KOPT-K1 (cell line): Measurements from ENCODE around the gene TTC33.
A peak's percentile ranks its signal among the peaks of the same experiment; 100 is the strongest.

ENCODE experiments used
- H3K27ac ChIP-seq: fragments of 200-600 bp; sonication (generic); 2 replicates; pipeline ENCODE4 v1.5.1; 2016; ENCODE audit warnings: antibody characterized with exemption, mild to moderate bottlenecking, low read depth, low read length; ENCODE audit not compliant: poor library complexity, severe bottlenecking
- H3K36me3 ChIP-seq: fragments of 200-600 bp; sonication (generic); 2 replicates; pipeline ENCODE4 v1.5.1; 2017; ENCODE audit warnings: antibody characterized with exemption, mild to moderate bottlenecking, low read length, moderate library complexity; ENCODE audit not compliant: insufficient read depth
- H3K9me3 ChIP-seq: fragments of 200-600 bp; sonication (generic); 2 replicates; pipeline ENCODE4 v1.5.1; 2017; ENCODE audit warnings: antibody characterized with exemption, low read length, mild to moderate bottlenecking; ENCODE audit not compliant: insufficient read depth, poor library complexity, severe bottlenecking

The TTC33 gene

GRCh38 chr5:40514976-40515375 is 240.8 kb downstream of the TTC33 start:
- Histone ChIP-seq H3K36me3 (no peaks in the 10 kb centered on the region), H3K27ac (peak overlapping the region; percentile 42), H3K9me3 (no peaks in the 10 kb centered on the region)

GRCh38 chr5:40511801-40512200 is 244.0 kb downstream of the TTC33 start:
- Histone ChIP-seq H3K36me3 (no peaks in the 10 kb centered on the region), H3K9me3 (no peaks in the 10 kb centered on the region), H3K27ac (no peak overlapping the region)

GRCh38 chr5:40507095-40507494 is 248.7 kb downstream of the TTC33 start:
- no peaks in the 10 kb centered on the region for H3K36me3 ChIP-seq

GRCh38 chr5:40505031-40505430 is 250.7 kb downstream of the TTC33 start:
- no peaks in the 10 kb centered on the region for H3K36me3 ChIP-seq
- no peaks in the 10 kb centered on the region for H3K9me3 ChIP-seq
- peak overlapping the region; percentile 17 for H3K27ac ChIP-seq

More at GRCh38 chr5:40507095-40507494, 248.7 kb downstream of the TTC33 start:
- no peaks in the 10 kb centered on the region for H3K9me3 ChIP-seq
- H3K27ac ChIP-seq: peak overlapping the region; percentile 10

GRCh38 chr5:40503439-40503838 is 252.3 kb downstream of the TTC33 start:
- no peaks in the 10 kb centered on the region for H3K9me3 ChIP-seq
- H3K36me3 ChIP-seq: no peaks in the 10 kb centered on the region
- H3K27ac ChIP-seq: peak overlapping the region; percentile 27

- H3K36me3 ChIP-seq: no peaks in the 10 kb centered on the region
- H3K9me3 ChIP-seq: no peaks in the 10 kb centered on the region
- H3K27ac ChIP-seq: no peak overlapping the region
Observed at GRCh38 chr5:40502736-40503135, 253.0 kb downstream of the TTC33 start.

- H3K36me3 ChIP-seq: no peaks in the 10 kb centered on the region
- no peak overlapping the region for H3K27ac ChIP-seq
- H3K9me3 ChIP-seq: no peaks in the 10 kb centered on the region
Observed at GRCh38 chr5:40501711-40502444, 253.9 kb downstream of the TTC33 start.

GRCh38 chr5:40499518-40500273 is 256.1 kb downstream of the TTC33 start:
- no peak overlapping the region for H3K27ac ChIP-seq
- H3K36me3 ChIP-seq: no peaks in the 10 kb centered on the region

GRCh38 chr5:40499007-40499406 is 256.8 kb downstream of the TTC33 start:
- Histone ChIP-seq H3K27ac (no peak overlapping the region), H3K36me3 (no peaks in the 10 kb centered on the region), H3K9me3 (no peaks in the 10 kb centered on the region)

More at GRCh38 chr5:40499518-40500273, 256.1 kb downstream of the TTC33 start:
- no peaks in the 10 kb centered on the region for H3K9me3 ChIP-seq

GRCh38 chr5:40497573-40497972 is 258.2 kb downstream of the TTC33 start:
- H3K9me3 ChIP-seq: peaks cover 8% of the 10 kb centered on the region
- H3K36me3 ChIP-seq: no peaks in the 10 kb centered on the region
- H3K27ac ChIP-seq: no peak overlapping the region

GRCh38 chr5:40495237-40495635 is 260.5 kb downstream of the TTC33 start:
- H3K9me3 ChIP-seq: peaks cover 10% of the 10 kb centered on the region
- no peaks in the 10 kb centered on the region for H3K36me3 ChIP-seq
- H3K27ac ChIP-seq: no peak overlapping the region

GRCh38 chr5:40494631-40495236 is 261.0 kb downstream of the TTC33 start:
- Histone ChIP-seq H3K27ac (no peak overlapping the region), H3K36me3 (no peaks in the 10 kb centered on the region), H3K9me3 (peaks cover 10% of the 10 kb centered on the region)

- no peak overlapping the region for H3K27ac ChIP-seq
- H3K36me3 ChIP-seq: no peaks in the 10 kb centered on the region
- H3K9me3 ChIP-seq: peaks cover 10% of the 10 kb centered on the region
Observed at GRCh38 chr5:40492056-40492455, 263.7 kb downstream of the TTC33 start.

- Histone ChIP-seq H3K27ac (no peak overlapping the region), H3K9me3 (peaks cover 10% of the 10 kb centered on the region), H3K36me3 (no peaks in the 10 kb centered on the region)
Observed at GRCh38 chr5:40491644-40492043, 264.1 kb downstream of the TTC33 start.

GRCh38 chr5:40490464-40491111 is 265.2 kb downstream of the TTC33 start:
- Histone ChIP-seq H3K36me3 (no peaks in the 10 kb centered on the region), H3K9me3 (peaks cover 10% of the 10 kb centered on the region), H3K27ac (no peak overlapping the region)
